Hematopoietic multipotent progenitor cell (in vitro differentiated cells): Measurements from ENCODE around the gene MRTFA. TPM values are rescaled to one million over a fixed set of nuclear protein-coding genes. Genes with fewer than 3 reads are reported as not detected.
A peak's percentile ranks its signal among the peaks of the same experiment; 100 is the strongest.
"Not testable (repeated sequence)": the region's sequence is repeated elsewhere in the genome, so short reads cannot be mapped to it uniquely, and the experiment has no call there.

Source experiments
- DNase-seq, 3 donors: peaks; one replicate each; pipeline ENCODE4 v3.0.0-alpha.2; 2011 to 2015; ENCODE audit warnings: low read depth in 2 of 3, low spot score in 2 of 3
- total RNA-seq: library from RNA; depleted of rRNA; stranded (reverse); fragments of >200 nt; gene quantifications from one replicate; pipeline ENCODE4 v1.2.3, GENCODE V29; 2012

The MRTFA gene
- total RNA-seq, 1 donor = 84.3 TPM

GRCh38 chr22:40504285-40505249 lies 132.0 kb downstream of the MRTFA start:
- no peak for DNase-seq

- no peak for DNase-seq
Measured at GRCh38 chr22:40502919-40503318, 133.6 kb downstream of the MRTFA start.

- not testable (repeated sequence) for DNase-seq
Measured at GRCh38 chr22:40500465-40500786, 136.1 kb downstream of the MRTFA start.

- DNase-seq = peak in 1 of 3 donors; percentile 35
Measured at GRCh38 chr22:40499209-40499623, 137.3 kb downstream of the MRTFA start.

- no peak for DNase-seq
Measured at GRCh38 chr22:40498420-40499208, 137.9 kb downstream of the MRTFA start.

GRCh38 chr22:40493441-40493840 lies 143.1 kb downstream of the MRTFA start:
- DNase-seq = no peak

- peak in 2 of 3 donors; percentile 85 to 94 for DNase-seq
Measured at GRCh38 chr22:40491990-40492631, 144.4 kb downstream of the MRTFA start.

GRCh38 chr22:40487663-40488249 lies 148.8 kb downstream of the MRTFA start:
- DNase-seq = peak in 2 of 3 donors; percentile 16 to 52

GRCh38 chr22:40486962-40487602 lies 149.4 kb downstream of the MRTFA start:
- DNase-seq = no peak

- DNase-seq = no peak
Measured at GRCh38 chr22:40485813-40486667, 150.5 kb downstream of the MRTFA start.

- no peak for DNase-seq
Measured at GRCh38 chr22:40484906-40485669, 151.4 kb downstream of the MRTFA start.

GRCh38 chr22:40482886-40483285 lies 153.6 kb downstream of the MRTFA start:
- DNase-seq = no peak

- DNase-seq = no peak
Measured at GRCh38 chr22:40482391-40482790, 154.1 kb downstream of the MRTFA start.

- DNase-seq = no peak
Measured at GRCh38 chr22:40480996-40481395, 155.5 kb downstream of the MRTFA start.

- DNase-seq = no peak
Measured at GRCh38 chr22:40479887-40480538, 156.5 kb downstream of the MRTFA start.

GRCh38 chr22:40479126-40479800 lies 157.3 kb downstream of the MRTFA start:
- peak in 1 of 3 donors; percentile 18 for DNase-seq

- no peak for DNase-seq
Measured at GRCh38 chr22:40478338-40479125, 158.0 kb downstream of the MRTFA start.
